GM18870 (cell line): ENCODE data around the gene COX4I2.

Source experiments
- ATAC-seq: cut with Tn5 transposase; IDR thresholded peaks from one replicate; pipeline ENCODE4 v1.9.1; 2021; ENCODE audit warnings: moderate library complexity; ENCODE audit not compliant: unreplicated experiment

COX4I2 gene

GRCh38 chr20:31693987-31694661, 56.4 kb downstream of the COX4I2 start:
- no peak for ATAC-seq
